DND-41 (cell line): Measurements from ENCODE around the gene LRP8.

Experiments used
- ATAC-seq: fragments of 200-7000 bp; cut with Tn5 transposase; 3 replicates; pipeline ENCODE4 v1.9.1; 2021; ENCODE audit warnings: low read depth; ENCODE audit not compliant: insufficient read depth
- DNase-seq: peaks from one replicate; pipeline ENCODE4 v3.0.0-alpha.2; 2020
- H2AFZ ChIP-seq: 2 replicates; pipeline ENCODE4 v1.6.0; 2012; ENCODE audit warnings: low read depth, low read length
- H3K27ac ChIP-seq: 2 replicates; pipeline ENCODE4 v1.5.1; 2012; ENCODE audit warnings: low read length, inconsistent platforms
- H3K27me3 ChIP-seq: fragments of 200-600 bp; sonication (generic); 2 replicates; pipeline ENCODE4 v1.6.0; 2012; ENCODE audit warnings: low read length, mild to moderate bottlenecking, inconsistent platforms; ENCODE audit not compliant: insufficient read depth, poor library complexity
- H3K36me3 ChIP-seq: 2 replicates; pipeline ENCODE4 v1.5.1; 2012; ENCODE audit warnings: low read length, inconsistent platforms; ENCODE audit not compliant: insufficient read depth
- H3K4me1 ChIP-seq: 2 replicates; pipeline ENCODE4 v1.5.1; 2012; ENCODE audit warnings: mild to moderate bottlenecking, low read length; ENCODE audit not compliant: insufficient read depth
- H3K4me2 ChIP-seq: 2 replicates; pipeline ENCODE4 v1.6.0; 2012; ENCODE audit warnings: mild to moderate bottlenecking, moderate library complexity, low read length, inconsistent platforms; ENCODE audit not compliant: insufficient read depth
- H3K4me3 ChIP-seq, 2 experiments: fragments of 200-600 bp in 1 of 2; shearing (Covaris generic) in 1 of 2; 2 replicates each; pipeline ENCODE4 v1.5.1; 2012 to 2016; ENCODE audit warnings: inconsistent platforms in 2 of 2, low read length in 2 of 2, mild to moderate bottlenecking in 2 of 2, low read depth in 1 of 2, moderate library complexity in 1 of 2
- H3K79me2 ChIP-seq: 2 replicates; pipeline ENCODE4 v1.6.0; 2012; ENCODE audit warnings: low read length, inconsistent platforms; ENCODE audit not compliant: insufficient read depth
- H3K9ac ChIP-seq: 2 replicates; pipeline ENCODE4 v1.6.0; 2012; ENCODE audit warnings: low read depth, mild to moderate bottlenecking, inconsistent platforms, low read length, moderate library complexity
- H3K9me3 ChIP-seq: 2 replicates; pipeline ENCODE4 v1.5.1; 2012; ENCODE audit warnings: low read length, moderate library complexity, mild to moderate bottlenecking, inconsistent platforms; ENCODE audit not compliant: insufficient read depth, severe bottlenecking
- H4K20me1 ChIP-seq: 2 replicates; pipeline ENCODE4 v1.6.0; 2012; ENCODE audit warnings: low read length; ENCODE audit not compliant: insufficient read depth
- EZH2 ChIP-seq: IDR thresholded peaks from 3 replicates; pipeline ENCODE4 v1.6.1; 2012; ENCODE audit warnings: borderline replicate concordance, low read depth, mild to moderate bottlenecking, moderate library complexity, low read length, inconsistent platforms; ENCODE audit not compliant: severe bottlenecking
- TF ChIP-seq, protein P1 (sequence below): IDR thresholded peaks from 2 replicates; pipeline ENCODE4 v1.5.1; 2012; ENCODE audit warnings: borderline replicate concordance, low read length, moderate library complexity, mild to moderate bottlenecking; ENCODE audit not compliant: poor library complexity, severe bottlenecking; ENCODE audit errors: extremely low read depth

Gene LRP8

DNA sequence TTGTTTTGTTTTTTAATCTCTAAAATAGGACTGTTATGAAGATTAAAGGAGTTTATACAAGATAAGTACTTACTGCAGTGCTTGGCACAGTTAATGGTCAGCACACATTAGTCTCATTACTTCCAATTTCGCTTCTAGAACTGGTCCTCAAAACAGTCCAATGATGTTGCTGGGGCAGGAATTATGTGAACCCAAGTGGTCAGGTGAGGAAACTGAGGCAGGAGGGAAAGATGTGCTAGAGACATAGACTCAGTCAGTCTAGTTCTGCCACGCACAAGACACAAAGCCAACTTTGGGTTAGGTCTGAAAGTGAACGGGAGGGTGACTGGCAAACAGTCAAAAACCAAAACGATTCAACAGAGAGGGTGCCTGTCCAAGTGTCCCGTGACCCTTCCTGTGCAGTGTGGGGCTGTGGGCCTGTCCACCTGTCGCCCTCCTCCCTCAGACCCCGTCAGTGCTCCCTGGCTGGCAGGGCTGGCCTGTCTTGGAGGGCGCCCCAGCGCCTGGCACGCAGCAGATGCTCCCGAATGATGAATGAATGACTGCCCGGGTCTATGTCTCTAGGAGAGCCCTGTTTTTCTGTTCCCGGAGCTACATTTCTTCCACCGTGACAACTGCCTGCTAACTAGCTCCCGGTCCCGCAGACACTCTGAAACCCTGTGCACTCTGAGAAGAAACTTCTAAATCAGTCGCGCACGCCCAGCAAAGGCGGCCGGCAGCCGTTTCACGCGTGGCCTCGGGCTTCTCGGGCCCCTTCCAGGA is 2.4 kb downstream of the LRP8 start:
- no peak for TF ChIP-seq EZH2
- TF ChIP-seq, protein P1, sequence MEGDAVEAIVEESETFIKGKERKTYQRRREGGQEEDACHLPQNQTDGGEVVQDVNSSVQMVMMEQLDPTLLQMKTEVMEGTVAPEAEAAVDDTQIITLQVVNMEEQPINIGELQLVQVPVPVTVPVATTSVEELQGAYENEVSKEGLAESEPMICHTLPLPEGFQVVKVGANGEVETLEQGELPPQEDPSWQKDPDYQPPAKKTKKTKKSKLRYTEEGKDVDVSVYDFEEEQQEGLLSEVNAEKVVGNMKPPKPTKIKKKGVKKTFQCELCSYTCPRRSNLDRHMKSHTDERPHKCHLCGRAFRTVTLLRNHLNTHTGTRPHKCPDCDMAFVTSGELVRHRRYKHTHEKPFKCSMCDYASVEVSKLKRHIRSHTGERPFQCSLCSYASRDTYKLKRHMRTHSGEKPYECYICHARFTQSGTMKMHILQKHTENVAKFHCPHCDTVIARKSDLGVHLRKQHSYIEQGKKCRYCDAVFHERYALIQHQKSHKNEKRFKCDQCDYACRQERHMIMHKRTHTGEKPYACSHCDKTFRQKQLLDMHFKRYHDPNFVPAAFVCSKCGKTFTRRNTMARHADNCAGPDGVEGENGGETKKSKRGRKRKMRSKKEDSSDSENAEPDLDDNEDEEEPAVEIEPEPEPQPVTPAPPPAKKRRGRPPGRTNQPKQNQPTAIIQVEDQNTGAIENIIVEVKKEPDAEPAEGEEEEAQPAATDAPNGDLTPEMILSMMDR: no peak
- peaks cover 54% of the 10 kb centered on the region for H3K36me3 ChIP-seq
- peaks cover 53% of the 10 kb centered on the region for H4K20me1 ChIP-seq
- H3K4me1 ChIP-seq: peaks cover 41% of the 10 kb centered on the region
- H3K27me3 ChIP-seq: no peaks in the 10 kb centered on the region
- peak overlapping the region; percentile 93 for H3K9ac ChIP-seq
- DNase-seq: no peak
- H3K27ac ChIP-seq: peak overlapping the region; percentile 86
- H3K4me3 ChIP-seq: peak overlapping the region; percentile 46 to 85
- peak overlapping the region; percentile 46 for H2AFZ ChIP-seq
- H3K9me3 ChIP-seq: no peaks in the 10 kb centered on the region
- peaks cover 73% of the 10 kb centered on the region for H3K79me2 ChIP-seq
- peak overlapping the region; percentile 93 for H3K4me2 ChIP-seq
- no peak for ATAC-seq

DNA sequence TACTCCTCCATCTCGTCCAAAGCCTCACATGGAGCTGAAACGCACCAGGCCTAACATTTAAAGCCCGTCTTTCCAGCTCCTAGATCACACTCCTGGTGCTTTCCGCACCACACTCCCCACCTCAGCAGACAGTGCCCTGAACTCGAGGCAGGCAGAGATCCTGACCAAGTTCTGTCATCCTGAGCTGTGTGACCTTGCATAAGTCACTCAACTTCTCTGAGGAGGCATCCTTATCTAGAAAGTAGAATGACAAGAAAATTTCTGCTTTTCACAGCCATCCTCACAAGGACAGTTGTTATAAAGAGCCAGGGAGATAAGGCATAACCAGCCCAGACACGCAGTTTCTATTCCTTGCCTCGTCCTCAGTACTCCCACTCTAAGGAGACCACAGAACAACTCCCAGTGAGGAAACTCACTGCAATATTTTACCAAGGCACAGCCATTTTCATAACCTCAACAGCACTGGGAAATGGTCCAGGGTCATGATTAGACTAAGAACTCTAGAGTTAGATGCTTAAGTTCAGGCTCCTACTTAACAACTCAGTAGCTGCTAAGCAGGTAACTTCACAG is 3.1 kb downstream of the LRP8 start:
- Histone ChIP-seq H4K20me1 (peaks cover 60% of the 10 kb centered on the region), H3K27ac (peak overlapping the region; percentile 86), H3K9me3 (no peaks in the 10 kb centered on the region), H2AFZ (no peak overlapping the region), H3K9ac (peak overlapping the region; percentile 93), H3K36me3 (peaks cover 61% of the 10 kb centered on the region), H3K4me2 (peak overlapping the region; percentile 93), H3K27me3 (no peaks in the 10 kb centered on the region), H3K4me1 (peaks cover 41% of the 10 kb centered on the region), H3K79me2 (peaks cover 79% of the 10 kb centered on the region), H3K4me3 (peak overlapping the region in 1 of 2 experiments; percentile 85; a peak in 1 of 4 replicates)
- TF ChIP-seq, protein P1: no peak
- TF ChIP-seq EZH2: no peak
- ATAC-seq (no peak), DNase-seq (no peak)

DNA sequence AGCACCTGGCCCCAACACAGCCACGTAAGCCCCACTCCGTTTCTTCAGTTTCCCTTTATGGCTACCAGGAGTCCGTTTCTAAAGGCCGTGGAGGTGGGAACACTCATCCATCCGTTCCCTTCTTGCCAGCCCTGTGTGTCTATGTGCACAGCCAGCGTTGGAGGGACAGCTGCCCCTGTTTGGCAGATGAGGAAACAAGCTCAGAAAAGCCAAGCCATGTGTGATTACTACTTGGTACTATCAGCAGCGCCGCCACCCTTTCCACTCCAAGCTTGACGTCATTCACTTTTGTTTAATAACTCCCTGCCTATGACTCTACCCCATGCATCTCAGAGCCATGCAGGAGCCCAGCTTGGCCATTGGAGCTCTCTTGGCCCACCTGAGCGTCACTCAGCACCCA is 3.5 kb downstream of the LRP8 start:
- H2AFZ ChIP-seq: no peak overlapping the region
- peaks cover 66% of the 10 kb centered on the region for H3K36me3 ChIP-seq
- no peak overlapping the region for H3K9ac ChIP-seq
- TF ChIP-seq EZH2: no peak
- TF ChIP-seq, protein P1: no peak
- no peak for ATAC-seq
- peak overlapping the region; percentile 86; the same call in 1 of the 2 replicates for H3K27ac ChIP-seq
- peak overlapping the region; percentile 93; the same call in 1 of the 2 replicates for H3K4me2 ChIP-seq
- no peaks in the 10 kb centered on the region for H3K9me3 ChIP-seq
- no peak for DNase-seq
- H3K27me3 ChIP-seq: no peaks in the 10 kb centered on the region
- peaks cover 84% of the 10 kb centered on the region for H3K79me2 ChIP-seq
- H3K4me1 ChIP-seq: peaks cover 40% of the 10 kb centered on the region
- H4K20me1 ChIP-seq: peaks cover 65% of the 10 kb centered on the region
- no peak overlapping the region for H3K4me3 ChIP-seq
